MG63 (cell line): Measurements from ENCODE around the gene CCL1. TPM values are rescaled to one million over a fixed set of nuclear protein-coding genes. Genes with fewer than 3 reads are reported as not detected.

Experiments
- DNase-seq: peaks from one replicate; pipeline ENCODE4 v3.0.0-alpha.2; 2020
- H3K27me3 ChIP-seq: fragments of 250-450 bp; sonication (Bioruptor Pico); 2 replicates; pipeline ENCODE4 v1.5.1; 2020; ENCODE audit warnings: mild to moderate bottlenecking, moderate library complexity
- H3K36me3 ChIP-seq: fragments of 250-450 bp; sonication (Bioruptor Pico); 2 replicates; pipeline ENCODE4 v1.5.1; 2020; ENCODE audit warnings: mild to moderate bottlenecking, moderate library complexity
- H3K4me3 ChIP-seq: fragments of 250-450 bp; sonication (Bioruptor Pico); 2 replicates; pipeline ENCODE4 v1.5.1; 2020; ENCODE audit warnings: mild to moderate bottlenecking, moderate library complexity
- H3K9me3 ChIP-seq: fragments of 250-450 bp; sonication (Bioruptor Pico); 2 replicates; pipeline ENCODE4 v1.5.1; 2020; ENCODE audit warnings: mild to moderate bottlenecking, moderate library complexity
- total RNA-seq: library from RNA; depleted of rRNA; stranded (reverse); fragments of >200 nt; shearing (Covaris generic); gene quantifications from 2 replicates; pipeline ENCODE4 v1.2.3, GENCODE V29; 2014; ENCODE audit warnings: low replicate concordance; rRNA removed

The CCL1 gene, protein sequence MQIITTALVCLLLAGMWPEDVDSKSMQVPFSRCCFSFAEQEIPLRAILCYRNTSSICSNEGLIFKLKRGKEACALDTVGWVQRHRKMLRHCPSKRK
- not detected in 2 replicates for total RNA-seq

DNA sequence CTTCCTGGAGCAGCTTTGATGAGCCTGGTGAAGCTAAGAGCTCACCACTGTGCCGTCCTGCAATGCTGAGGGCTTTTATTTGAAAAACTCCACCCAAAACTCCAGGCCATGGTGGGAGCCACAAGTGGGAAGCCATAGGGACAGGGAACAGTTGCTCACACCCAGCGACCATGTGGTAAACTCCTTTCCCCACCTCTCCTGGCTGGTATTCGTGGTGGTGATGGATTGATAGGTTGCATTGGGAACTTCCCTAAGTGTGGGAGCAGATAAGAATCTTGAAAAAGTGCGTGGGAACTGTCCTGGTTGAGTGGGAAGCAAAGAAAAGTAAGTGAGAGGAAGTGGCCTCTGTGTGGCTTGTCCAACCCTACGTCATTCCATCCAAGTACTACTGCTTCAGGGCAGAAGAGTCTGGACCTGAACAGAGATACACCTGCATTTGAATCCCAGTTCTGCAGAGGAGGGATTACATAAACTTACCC, at the start of gene CCL1:
CCL1 (minus strand) TSS at position 51 of the 479 bp plus-strand sequence. CDS start 72 bp downstream, outside the sequence.
- DNase-seq, result no peak
- Histone ChIP-seq H3K4me3 (no peak within 1 kb of the TSS), H3K36me3 (no peaks in the 10 kb centered on the region), H3K9me3 (no peaks in the 10 kb centered on the region), H3K27me3 (no peaks in the 10 kb centered on the region; the same call in 1 of the 2 replicates)

- no peaks in the 10 kb centered on the region for H3K36me3 ChIP-seq
- H3K27me3 ChIP-seq, result peaks cover 7% of the 10 kb centered on the region; the same call in 1 of the 2 replicates
Measured at GRCh38 chr17:34412534-34412933, 49.5 kb upstream of the CCL1 start.

DNA sequence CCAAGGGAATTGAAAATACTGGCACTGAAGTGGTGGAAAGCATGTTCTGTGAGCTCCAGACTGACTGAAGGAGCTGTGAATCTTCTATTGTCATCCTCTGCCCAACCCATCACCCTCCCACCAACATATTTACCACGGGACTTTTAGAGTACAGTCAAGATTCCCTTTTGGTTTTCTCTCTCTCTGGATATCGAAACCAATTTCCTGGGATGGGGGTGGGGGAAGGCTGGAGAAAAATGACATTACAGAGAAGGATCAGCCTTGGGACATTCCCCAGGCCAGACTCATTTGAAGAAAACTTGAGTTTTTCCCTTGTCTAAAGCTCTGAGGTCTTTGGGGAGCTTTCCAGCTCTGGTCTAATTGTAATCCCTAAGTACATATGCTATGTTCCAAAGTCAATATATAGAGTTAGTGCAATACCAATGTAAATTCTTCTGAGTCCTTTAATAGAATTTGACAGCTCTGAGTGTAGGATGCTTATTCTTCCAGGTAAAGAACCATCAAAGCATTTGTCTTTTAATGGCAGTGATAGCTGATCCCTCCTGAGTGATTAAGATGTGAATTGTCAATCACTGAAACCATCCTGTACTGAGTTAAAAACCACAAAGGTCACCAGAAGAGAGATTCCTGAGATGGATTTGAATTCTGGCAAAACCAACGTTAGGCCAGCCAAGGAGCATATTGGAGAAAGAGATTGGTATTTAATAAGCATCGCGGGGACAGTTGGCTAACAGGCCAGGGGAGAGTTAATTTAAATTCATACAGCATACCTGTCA, 48.8 kb upstream of the CCL1 start:
- H3K27me3 ChIP-seq, result peaks cover 7% of the 10 kb centered on the region; the same call in 1 of the 2 replicates
- no peak for DNase-seq
- no peaks in the 10 kb centered on the region for H3K9me3 ChIP-seq
- no peak overlapping the region for H3K4me3 ChIP-seq
- no peaks in the 10 kb centered on the region for H3K36me3 ChIP-seq

More at GRCh38 chr17:34412534-34412933, 49.5 kb upstream of the CCL1 start:
- H3K9me3 ChIP-seq, result no peaks in the 10 kb centered on the region
- DNase-seq, result no peak
- no peak overlapping the region for H3K4me3 ChIP-seq

- no peak for DNase-seq
- Histone ChIP-seq H3K9me3 (no peaks in the 10 kb centered on the region), H3K4me3 (no peak overlapping the region), H3K27me3 (peaks cover 7% of the 10 kb centered on the region; the same call in 1 of the 2 replicates), H3K36me3 (no peaks in the 10 kb centered on the region)
Measured at GRCh38 chr17:34409352-34409751, 46.3 kb upstream of the CCL1 start.

DNA sequence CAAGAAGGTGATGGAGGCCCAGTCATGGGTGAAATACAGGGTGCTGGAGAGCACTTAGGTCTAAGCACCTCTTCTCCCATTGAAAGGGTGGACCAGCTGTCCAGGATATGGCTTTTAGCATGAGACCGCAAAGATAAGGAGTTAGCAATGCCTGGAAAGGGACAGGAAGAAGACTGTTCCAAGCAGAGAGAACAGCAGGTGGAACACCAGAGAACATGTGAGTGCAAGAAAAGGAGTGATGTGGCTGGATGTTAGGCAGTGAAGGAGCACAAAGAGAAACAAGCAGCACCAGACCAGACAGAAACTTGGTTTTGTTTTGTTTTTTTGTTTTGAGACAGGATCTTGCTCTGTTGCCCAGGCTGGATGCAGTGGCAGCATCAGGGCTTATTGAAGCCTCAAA, 45.4 kb upstream of the CCL1 start:
- H3K36me3 ChIP-seq, result no peaks in the 10 kb centered on the region
- no peak for DNase-seq

GRCh38 chr17:34406226-34406625, 43.2 kb upstream of the CCL1 start:
- H3K27me3 ChIP-seq, result peaks cover 7% of the 10 kb centered on the region; the same call in 1 of the 2 replicates
- no peaks in the 10 kb centered on the region for H3K36me3 ChIP-seq
- no peak overlapping the region for H3K4me3 ChIP-seq
- H3K9me3 ChIP-seq, result no peaks in the 10 kb centered on the region
- no peak for DNase-seq

More for the DNA sequence above, 45.4 kb upstream of the CCL1 start:
- Histone ChIP-seq H3K9me3 (no peaks in the 10 kb centered on the region), H3K4me3 (no peak overlapping the region), H3K27me3 (peaks cover 7% of the 10 kb centered on the region; the same call in 1 of the 2 replicates)

- Histone ChIP-seq H3K36me3 (no peaks in the 10 kb centered on the region), H3K27me3 (no peaks in the 10 kb centered on the region), H3K9me3 (no peaks in the 10 kb centered on the region), H3K4me3 (no peak overlapping the region)
- no peak for DNase-seq
Measured at GRCh38 chr17:34403006-34403405, 40.0 kb upstream of the CCL1 start.

- DNase-seq, result no peak
- Histone ChIP-seq H3K36me3 (no peaks in the 10 kb centered on the region), H3K4me3 (no peak overlapping the region), H3K9me3 (no peaks in the 10 kb centered on the region), H3K27me3 (0 out of 2 replicates have a peak, but pooled peaks cover 2% of the 10 kb centered on the region)
Measured at GRCh38 chr17:34401165-34401564, 38.1 kb upstream of the CCL1 start.

- H3K4me3 ChIP-seq, result no peak overlapping the region
- no peak for DNase-seq
- no peaks in the 10 kb centered on the region for H3K36me3 ChIP-seq
- H3K27me3 ChIP-seq, result 0 out of 2 replicates have a peak, but pooled peaks cover 2% of the 10 kb centered on the region
- H3K9me3 ChIP-seq, result no peaks in the 10 kb centered on the region
Measured at GRCh38 chr17:34400301-34400931, 37.4 kb upstream of the CCL1 start.

DNA sequence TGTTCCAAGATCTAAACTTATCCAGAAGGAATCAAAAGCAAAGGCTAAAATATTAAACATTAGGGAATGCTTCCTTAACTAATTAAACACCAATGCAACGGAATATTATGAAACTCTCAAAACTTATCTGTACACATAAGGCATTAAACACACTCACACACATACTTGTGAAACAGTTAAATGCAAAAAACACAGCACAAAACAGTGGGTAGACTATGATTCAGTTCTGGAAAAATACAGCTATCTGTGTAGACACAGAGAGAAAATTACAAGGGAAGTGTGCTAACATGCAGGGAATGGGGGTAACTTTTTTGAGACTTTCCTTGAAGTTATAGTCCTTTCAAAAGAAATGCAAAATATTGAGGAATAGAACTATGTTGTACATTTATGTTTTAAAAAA, 36.7 kb upstream of the CCL1 start:
- H3K36me3 ChIP-seq, result no peaks in the 10 kb centered on the region
- no peaks in the 10 kb centered on the region for H3K9me3 ChIP-seq
- no peak for DNase-seq
- H3K27me3 ChIP-seq, result 0 out of 2 replicates have a peak, but pooled peaks cover 2% of the 10 kb centered on the region
- no peak overlapping the region for H3K4me3 ChIP-seq

- 0 out of 2 replicates have a peak, but pooled peaks cover 2% of the 10 kb centered on the region for H3K27me3 ChIP-seq
- DNase-seq, result no peak
- no peaks in the 10 kb centered on the region for H3K36me3 ChIP-seq
- H3K9me3 ChIP-seq, result no peaks in the 10 kb centered on the region
- no peak overlapping the region for H3K4me3 ChIP-seq
Measured at GRCh38 chr17:34398990-34399389, 36.0 kb upstream of the CCL1 start.

DNA sequence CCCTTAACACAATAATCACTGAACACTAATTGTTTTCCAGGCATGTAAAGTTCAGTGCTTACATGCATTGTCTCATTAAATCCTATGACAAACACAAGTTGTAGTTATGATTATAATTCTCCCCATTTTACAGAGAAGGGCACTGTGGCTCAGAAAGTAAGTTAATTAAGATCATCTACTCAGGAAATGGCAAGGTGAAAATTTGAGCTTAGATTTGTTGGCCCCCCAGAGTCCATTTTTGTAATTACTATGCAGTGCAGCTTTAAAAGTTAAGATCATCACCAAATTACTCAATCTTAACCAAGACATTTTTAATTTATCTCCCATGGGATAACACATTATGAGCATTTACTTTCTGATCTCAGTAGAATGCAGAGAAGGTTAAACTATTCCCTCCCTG, 34.2 kb upstream of the CCL1 start:
- H3K27me3 ChIP-seq, result 0 out of 2 replicates have a peak, but pooled peaks cover 2% of the 10 kb centered on the region
- no peak overlapping the region for H3K4me3 ChIP-seq
- H3K36me3 ChIP-seq, result no peaks in the 10 kb centered on the region
- DNase-seq, result no peak
- no peaks in the 10 kb centered on the region for H3K9me3 ChIP-seq

DNA sequence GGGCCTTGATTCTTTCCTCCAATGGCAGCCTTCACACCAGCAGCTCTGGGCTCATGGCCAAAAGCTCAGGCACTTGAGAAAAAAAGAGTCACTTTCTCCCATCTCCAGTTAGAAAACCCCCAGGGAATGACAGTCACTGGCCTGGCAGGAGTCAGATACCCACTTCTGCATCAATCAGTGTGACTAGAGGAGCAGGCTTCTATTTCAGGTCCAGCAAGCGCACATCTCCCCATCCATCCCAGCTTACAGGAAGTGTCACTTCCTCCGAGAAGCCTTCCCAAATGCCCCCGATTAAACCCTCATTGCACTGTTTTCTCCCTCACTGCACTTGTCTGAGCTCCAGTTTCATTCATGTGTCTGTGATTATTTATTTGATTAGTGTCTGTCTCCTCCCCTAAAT, 30.4 kb upstream of the CCL1 start:
- no peak for DNase-seq
- no peaks in the 10 kb centered on the region for H3K36me3 ChIP-seq
- H3K4me3 ChIP-seq, result no peak overlapping the region
- no peaks in the 10 kb centered on the region for H3K9me3 ChIP-seq
- 0 out of 2 replicates have a peak, but pooled peaks cover 2% of the 10 kb centered on the region for H3K27me3 ChIP-seq

DNA sequence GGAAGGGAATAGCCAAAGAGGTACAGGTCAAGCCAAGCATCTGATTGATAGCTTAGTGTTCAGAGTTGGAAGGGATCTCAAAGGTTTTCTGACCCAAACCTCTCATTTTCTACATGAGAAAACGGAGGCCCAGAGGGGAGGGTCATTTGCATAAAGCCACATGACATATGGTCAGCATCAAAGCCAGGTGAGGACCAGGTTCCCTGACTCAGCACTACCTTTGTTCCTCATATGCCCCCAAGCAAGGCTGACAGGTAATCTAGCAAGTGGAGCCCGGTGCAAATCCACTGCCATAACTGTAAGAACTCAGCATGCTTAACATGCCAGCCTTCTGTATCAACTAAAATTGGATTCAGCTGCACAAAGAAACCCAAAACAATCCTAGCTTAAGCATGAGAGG, 28.2 kb upstream of the CCL1 start:
- Histone ChIP-seq H3K9me3 (no peaks in the 10 kb centered on the region), H3K27me3 (no peaks in the 10 kb centered on the region), H3K4me3 (no peak overlapping the region), H3K36me3 (no peaks in the 10 kb centered on the region)
- DNase-seq, result no peak

DNA sequence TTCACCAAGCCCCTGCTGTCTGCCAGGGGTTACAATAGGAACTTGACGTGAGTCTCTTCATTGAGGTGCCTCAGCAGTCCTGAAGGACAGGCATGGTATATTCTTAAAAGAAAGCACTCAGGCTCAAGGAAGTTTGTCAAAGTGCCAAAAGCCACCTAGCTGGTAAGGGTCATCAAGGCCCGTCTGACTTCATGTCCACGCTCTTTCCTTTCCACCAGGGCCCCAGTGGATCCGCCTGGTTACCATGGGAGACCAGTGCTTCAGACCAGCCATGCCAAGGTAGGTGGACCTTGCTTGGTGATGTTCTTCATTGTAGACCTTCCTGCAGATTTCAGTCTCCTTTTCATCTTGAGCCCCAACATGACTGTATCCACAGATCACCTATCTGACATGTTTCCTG, 27.6 kb upstream of the CCL1 start:
- no peaks in the 10 kb centered on the region for H3K27me3 ChIP-seq
- no peak overlapping the region for H3K4me3 ChIP-seq
- H3K9me3 ChIP-seq, result no peaks in the 10 kb centered on the region
- H3K36me3 ChIP-seq, result no peaks in the 10 kb centered on the region
- DNase-seq, result no peak

- DNase-seq, result no peak
- H3K4me3 ChIP-seq, result no peak overlapping the region
- H3K9me3 ChIP-seq, result no peaks in the 10 kb centered on the region
- H3K27me3 ChIP-seq, result 0 out of 2 replicates have a peak, but pooled peaks cover 2% of the 10 kb centered on the region
- no peaks in the 10 kb centered on the region for H3K36me3 ChIP-seq
Measured at GRCh38 chr17:34389126-34389750, 26.2 kb upstream of the CCL1 start.

DNA sequence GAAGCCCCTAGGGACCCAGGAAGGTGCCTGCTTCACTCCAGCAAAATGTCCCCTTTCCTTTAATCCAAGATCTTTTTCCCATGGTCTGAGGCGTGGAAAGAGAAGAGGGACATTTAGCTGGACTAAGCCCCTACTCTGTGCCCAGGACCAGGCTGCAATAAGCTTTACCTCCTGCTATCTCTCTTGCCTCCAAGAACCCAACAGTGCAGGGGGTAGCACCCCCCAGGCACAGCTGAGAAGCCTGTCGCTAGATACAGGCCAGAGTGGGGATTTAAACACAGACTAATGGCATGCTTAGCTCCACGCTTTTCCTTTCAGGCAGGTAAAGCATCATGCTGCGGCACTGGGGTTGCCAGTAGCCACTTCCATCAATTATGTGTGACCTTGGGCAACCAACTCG, 24.5 kb upstream of the CCL1 start:
- no peak for DNase-seq
- H3K27me3 ChIP-seq, result 0 out of 2 replicates have a peak, but pooled peaks cover 2% of the 10 kb centered on the region
- H3K9me3 ChIP-seq, result no peaks in the 10 kb centered on the region
- no peaks in the 10 kb centered on the region for H3K36me3 ChIP-seq
- no peak overlapping the region for H3K4me3 ChIP-seq
